Measurements from ENCODE around the gene CRELD2.

DNA sequence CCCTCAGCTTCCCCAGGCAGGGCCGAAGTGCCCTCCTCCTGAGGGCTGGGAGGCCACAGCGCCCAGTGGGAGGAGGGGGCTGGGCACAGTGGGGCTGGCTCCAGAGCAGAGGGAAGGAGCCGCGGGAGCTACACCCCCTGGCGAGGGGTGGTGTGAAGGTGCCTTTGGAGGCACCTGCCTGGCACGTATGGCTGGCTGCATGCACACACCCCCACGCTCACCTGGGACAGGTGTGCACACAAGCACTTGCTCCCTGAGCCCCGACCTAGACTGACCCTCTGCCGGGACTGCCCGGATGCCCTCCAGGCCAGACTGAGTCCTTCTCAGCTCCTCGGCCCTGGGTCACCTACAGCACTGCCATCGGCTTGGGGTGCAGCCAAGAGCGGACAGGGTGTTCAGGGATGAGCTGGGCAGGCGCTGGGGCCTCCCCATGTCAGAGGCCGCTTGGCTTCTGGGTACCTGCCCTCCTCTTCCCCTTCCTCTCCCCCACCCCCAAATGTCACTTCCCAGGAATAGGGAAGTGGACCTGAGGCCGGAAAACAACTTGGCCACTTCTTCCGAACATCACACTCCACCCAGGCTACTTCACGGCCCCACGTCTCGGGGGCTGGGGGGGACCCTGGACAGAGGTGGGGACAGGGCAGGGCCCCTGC, 34.7 kb downstream of the CRELD2 start:
- TF ChIP-seq, protein P1, sequence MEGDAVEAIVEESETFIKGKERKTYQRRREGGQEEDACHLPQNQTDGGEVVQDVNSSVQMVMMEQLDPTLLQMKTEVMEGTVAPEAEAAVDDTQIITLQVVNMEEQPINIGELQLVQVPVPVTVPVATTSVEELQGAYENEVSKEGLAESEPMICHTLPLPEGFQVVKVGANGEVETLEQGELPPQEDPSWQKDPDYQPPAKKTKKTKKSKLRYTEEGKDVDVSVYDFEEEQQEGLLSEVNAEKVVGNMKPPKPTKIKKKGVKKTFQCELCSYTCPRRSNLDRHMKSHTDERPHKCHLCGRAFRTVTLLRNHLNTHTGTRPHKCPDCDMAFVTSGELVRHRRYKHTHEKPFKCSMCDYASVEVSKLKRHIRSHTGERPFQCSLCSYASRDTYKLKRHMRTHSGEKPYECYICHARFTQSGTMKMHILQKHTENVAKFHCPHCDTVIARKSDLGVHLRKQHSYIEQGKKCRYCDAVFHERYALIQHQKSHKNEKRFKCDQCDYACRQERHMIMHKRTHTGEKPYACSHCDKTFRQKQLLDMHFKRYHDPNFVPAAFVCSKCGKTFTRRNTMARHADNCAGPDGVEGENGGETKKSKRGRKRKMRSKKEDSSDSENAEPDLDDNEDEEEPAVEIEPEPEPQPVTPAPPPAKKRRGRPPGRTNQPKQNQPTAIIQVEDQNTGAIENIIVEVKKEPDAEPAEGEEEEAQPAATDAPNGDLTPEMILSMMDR (IDR thresholded peaks at IDR 0.05 in 4 of 5, conservative IDR thresholded peaks at IDR 0.05 in 1 of 5): no peak
- no peak for TF ChIP-seq POLR2A (IDR thresholded peaks at IDR 0.05)

Measured in gastrocnemius medialis (tissue), 4 donors.